Neural cell (in vitro differentiated cells): ENCODE results near the gene STXBP2. TPM values are rescaled to one million over a fixed set of nuclear protein-coding genes. Genes with fewer than 3 reads are reported as not detected.

Source experiments
- H2AFZ ChIP-seq: fragments of 200-600, 300-800 bp; sonication (generic), shearing (Covaris generic); 2 replicates; pipeline ENCODE4 v1.6.0; 2014; ENCODE audit warnings: low read depth, mild to moderate bottlenecking, antibody characterized with exemption, low read length, moderate library complexity
- H3F3A ChIP-seq: fragments of 200-600 bp; shearing (Covaris generic); 2 replicates; pipeline ENCODE4 v1.6.1; 2016; ENCODE audit warnings: mild to moderate bottlenecking, moderate library complexity, mixed read lengths, antibody characterized with exemption, low read length; ENCODE audit not compliant: insufficient read depth, poor library complexity, severe bottlenecking
- H3K27ac ChIP-seq: fragments of 200-600, 300-800 bp; sonication (generic), shearing (Covaris generic); 2 replicates; pipeline ENCODE4 v1.5.1; 2014; ENCODE audit warnings: mild to moderate bottlenecking, low read length, moderate library complexity
- H3K27me3 ChIP-seq: fragments of 300-800, 200-600 bp; sonication (generic), shearing (Covaris generic); 2 replicates; pipeline ENCODE4 v1.6.0; 2014; ENCODE audit warnings: mild to moderate bottlenecking, low read depth, low read length, moderate library complexity; ENCODE audit not compliant: insufficient read depth
- H3K36me3 ChIP-seq: fragments of 300-800, 200-600 bp; sonication (generic), shearing (Covaris generic); 2 replicates; pipeline ENCODE4 v1.5.1; 2014; ENCODE audit warnings: mild to moderate bottlenecking, antibody characterized with exemption, low read length, moderate library complexity; ENCODE audit not compliant: insufficient read depth
- H3K4me2 ChIP-seq: fragments of 300-800, 200-600 bp; sonication (generic), shearing (Covaris generic); 2 replicates; pipeline ENCODE4 v1.6.0; 2014; ENCODE audit warnings: mild to moderate bottlenecking, low read length
- H3K4me3 ChIP-seq: fragments of 300-800, 200-600 bp; sonication (generic), shearing (Covaris generic); 2 replicates; pipeline ENCODE4 v1.5.1; 2014; ENCODE audit warnings: mild to moderate bottlenecking, low read length, moderate library complexity
- H3K79me2 ChIP-seq: fragments of 200-600 bp; shearing (Covaris generic); replicated peaks from 2 replicates; pipeline ENCODE4 v1.6.0; 2014; ENCODE audit warnings: mild to moderate bottlenecking, low read length, moderate library complexity; ENCODE audit not compliant: insufficient read depth
- H3K9ac ChIP-seq: fragments of 300-800, 200-600 bp; sonication (generic), shearing (Covaris generic); 2 replicates; pipeline ENCODE4 v1.6.1; 2016; ENCODE audit warnings: mild to moderate bottlenecking, low read length, mixed read lengths
- H3K9me2 ChIP-seq: fragments of 200-600 bp; shearing (Covaris generic); 2 replicates; pipeline ENCODE4 v1.6.1; 2016; ENCODE audit warnings: mild to moderate bottlenecking, low read length, mixed read lengths; ENCODE audit not compliant: insufficient read depth
- H3K9me3 ChIP-seq: fragments of 200-600, 300-800 bp; sonication (generic), shearing (Covaris generic); 2 replicates; pipeline ENCODE4 v1.6.1; 2016; ENCODE audit warnings: mild to moderate bottlenecking, mixed run types, low read length, moderate library complexity, mixed read lengths
- H4K20me1 ChIP-seq: fragments of 200-600 bp; shearing (Covaris generic); 2 replicates; pipeline ENCODE4 v1.6.1; 2016; ENCODE audit warnings: mild to moderate bottlenecking, mixed run types; ENCODE audit not compliant: insufficient read depth
- EP300 ChIP-seq: fragments of 450-650 bp; conservative IDR thresholded peaks from 2 replicates; pipeline ENCODE4 v1.6.1; 2014; ENCODE audit warnings: antibody characterized with exemption, mild to moderate bottlenecking, moderate library complexity; ENCODE audit not compliant: poor library complexity, severe bottlenecking
- EZH2 ChIP-seq: fragments of 200-600, 300-800 bp; shearing (Covaris generic), sonication (generic); IDR thresholded peaks from 2 replicates; pipeline ENCODE4 v1.6.1; 2014; ENCODE audit warnings: antibody characterized with exemption, low read length, borderline replicate concordance, mild to moderate bottlenecking; ENCODE audit not compliant: insufficient read depth, poor library complexity, severe bottlenecking
- MXI1 ChIP-seq: fragments of 450-650 bp; conservative IDR thresholded peaks from 2 replicates; pipeline ENCODE4 v1.6.1; 2014; ENCODE audit warnings: antibody characterized with exemption, mild to moderate bottlenecking; ENCODE audit not compliant: poor library complexity, severe bottlenecking
- POLR2AphosphoS5 ChIP-seq: IDR thresholded peaks from 2 replicates; pipeline ENCODE4 v1.6.1; 2012
- SMC3 ChIP-seq: fragments of 450-650 bp; conservative IDR thresholded peaks from 2 replicates; pipeline ENCODE4 v1.6.1; 2014; ENCODE audit warnings: antibody characterized with exemption, mild to moderate bottlenecking, moderate library complexity; ENCODE audit not compliant: poor library complexity
- TAF1 ChIP-seq: IDR thresholded peaks from 2 replicates; pipeline ENCODE4 v1.6.1; 2012; ENCODE audit warnings: low read depth
- polyA plus RNA-seq: library from polyadenylated mRNA; depleted of rRNA; stranded (reverse); fragments of >200 nt; gene quantifications from 2 replicates; pipeline ENCODE4 v1.2.3, GENCODE V29; 2014
- TF ChIP-seq, protein P1 (sequence below): IDR thresholded peaks from 2 replicates; pipeline ENCODE4 v1.6.1; 2012; ENCODE audit warnings: borderline replicate concordance
- TF ChIP-seq, protein P2 (sequence below): fragments of 450-650 bp; IDR thresholded peaks from 2 replicates; pipeline ENCODE4 v1.5.1; 2014; ENCODE audit warnings: antibody characterized with exemption, mild to moderate bottlenecking, moderate library complexity; ENCODE audit not compliant: poor library complexity, severe bottlenecking

STXBP2 gene
- polyA plus RNA-seq, 1 donor from 2014 or later = 1.7 TPM

- H3K27me3 ChIP-seq = no peaks in the 10 kb centered on the region
- H4K20me1 ChIP-seq = no peaks in the 10 kb centered on the region
- peaks cover 7% of the 10 kb centered on the region for H3K79me2 ChIP-seq
- H3K27ac ChIP-seq = no peak overlapping the region
- no peak for TF ChIP-seq POLR2AphosphoS5
- no peak for TF ChIP-seq EZH2
- H3K9me3 ChIP-seq = no peaks in the 10 kb centered on the region
- H3K4me3 ChIP-seq = no peak overlapping the region
- no peaks in the 10 kb centered on the region for H3K36me3 ChIP-seq
- no peaks in the 10 kb centered on the region for H3F3A ChIP-seq
- no peak overlapping the region for H3K4me2 ChIP-seq
- no peaks in the 10 kb centered on the region for H3K9me2 ChIP-seq
- no peak overlapping the region for H2AFZ ChIP-seq
- H3K9ac ChIP-seq = no peak overlapping the region
These were observed 33.0 kb upstream of the STXBP2 start for GRCh38 chr19:7603919-7604318.

GRCh38 chr19:7605490-7606222 is 31.3 kb upstream of the STXBP2 start:
- H3K27me3 ChIP-seq = no peaks in the 10 kb centered on the region
- TF ChIP-seq, protein P1, sequence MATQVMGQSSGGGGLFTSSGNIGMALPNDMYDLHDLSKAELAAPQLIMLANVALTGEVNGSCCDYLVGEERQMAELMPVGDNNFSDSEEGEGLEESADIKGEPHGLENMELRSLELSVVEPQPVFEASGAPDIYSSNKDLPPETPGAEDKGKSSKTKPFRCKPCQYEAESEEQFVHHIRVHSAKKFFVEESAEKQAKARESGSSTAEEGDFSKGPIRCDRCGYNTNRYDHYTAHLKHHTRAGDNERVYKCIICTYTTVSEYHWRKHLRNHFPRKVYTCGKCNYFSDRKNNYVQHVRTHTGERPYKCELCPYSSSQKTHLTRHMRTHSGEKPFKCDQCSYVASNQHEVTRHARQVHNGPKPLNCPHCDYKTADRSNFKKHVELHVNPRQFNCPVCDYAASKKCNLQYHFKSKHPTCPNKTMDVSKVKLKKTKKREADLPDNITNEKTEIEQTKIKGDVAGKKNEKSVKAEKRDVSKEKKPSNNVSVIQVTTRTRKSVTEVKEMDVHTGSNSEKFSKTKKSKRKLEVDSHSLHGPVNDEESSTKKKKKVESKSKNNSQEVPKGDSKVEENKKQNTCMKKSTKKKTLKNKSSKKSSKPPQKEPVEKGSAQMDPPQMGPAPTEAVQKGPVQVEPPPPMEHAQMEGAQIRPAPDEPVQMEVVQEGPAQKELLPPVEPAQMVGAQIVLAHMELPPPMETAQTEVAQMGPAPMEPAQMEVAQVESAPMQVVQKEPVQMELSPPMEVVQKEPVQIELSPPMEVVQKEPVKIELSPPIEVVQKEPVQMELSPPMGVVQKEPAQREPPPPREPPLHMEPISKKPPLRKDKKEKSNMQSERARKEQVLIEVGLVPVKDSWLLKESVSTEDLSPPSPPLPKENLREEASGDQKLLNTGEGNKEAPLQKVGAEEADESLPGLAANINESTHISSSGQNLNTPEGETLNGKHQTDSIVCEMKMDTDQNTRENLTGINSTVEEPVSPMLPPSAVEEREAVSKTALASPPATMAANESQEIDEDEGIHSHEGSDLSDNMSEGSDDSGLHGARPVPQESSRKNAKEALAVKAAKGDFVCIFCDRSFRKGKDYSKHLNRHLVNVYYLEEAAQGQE = no peak
- no peak for TF ChIP-seq TAF1
- TF ChIP-seq, protein P2, sequence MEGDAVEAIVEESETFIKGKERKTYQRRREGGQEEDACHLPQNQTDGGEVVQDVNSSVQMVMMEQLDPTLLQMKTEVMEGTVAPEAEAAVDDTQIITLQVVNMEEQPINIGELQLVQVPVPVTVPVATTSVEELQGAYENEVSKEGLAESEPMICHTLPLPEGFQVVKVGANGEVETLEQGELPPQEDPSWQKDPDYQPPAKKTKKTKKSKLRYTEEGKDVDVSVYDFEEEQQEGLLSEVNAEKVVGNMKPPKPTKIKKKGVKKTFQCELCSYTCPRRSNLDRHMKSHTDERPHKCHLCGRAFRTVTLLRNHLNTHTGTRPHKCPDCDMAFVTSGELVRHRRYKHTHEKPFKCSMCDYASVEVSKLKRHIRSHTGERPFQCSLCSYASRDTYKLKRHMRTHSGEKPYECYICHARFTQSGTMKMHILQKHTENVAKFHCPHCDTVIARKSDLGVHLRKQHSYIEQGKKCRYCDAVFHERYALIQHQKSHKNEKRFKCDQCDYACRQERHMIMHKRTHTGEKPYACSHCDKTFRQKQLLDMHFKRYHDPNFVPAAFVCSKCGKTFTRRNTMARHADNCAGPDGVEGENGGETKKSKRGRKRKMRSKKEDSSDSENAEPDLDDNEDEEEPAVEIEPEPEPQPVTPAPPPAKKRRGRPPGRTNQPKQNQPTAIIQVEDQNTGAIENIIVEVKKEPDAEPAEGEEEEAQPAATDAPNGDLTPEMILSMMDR = no peak
- TF ChIP-seq MXI1 = no peak
- no peak for TF ChIP-seq SMC3
- TF ChIP-seq EZH2 = no peak
- TF ChIP-seq EP300 = no peak
- no peaks in the 10 kb centered on the region for H4K20me1 ChIP-seq
- H3K9me2 ChIP-seq = no peaks in the 10 kb centered on the region
- no peak overlapping the region for H3K4me3 ChIP-seq
- H3K27ac ChIP-seq = no peak overlapping the region
- no peaks in the 10 kb centered on the region for H3F3A ChIP-seq
- no peaks in the 10 kb centered on the region for H3K36me3 ChIP-seq
- no peak overlapping the region for H3K4me2 ChIP-seq
- H3K9ac ChIP-seq = no peak overlapping the region
- peaks cover 7% of the 10 kb centered on the region for H3K79me2 ChIP-seq
- no peaks in the 10 kb centered on the region for H3K9me3 ChIP-seq
- H2AFZ ChIP-seq = no peak overlapping the region

DNA sequence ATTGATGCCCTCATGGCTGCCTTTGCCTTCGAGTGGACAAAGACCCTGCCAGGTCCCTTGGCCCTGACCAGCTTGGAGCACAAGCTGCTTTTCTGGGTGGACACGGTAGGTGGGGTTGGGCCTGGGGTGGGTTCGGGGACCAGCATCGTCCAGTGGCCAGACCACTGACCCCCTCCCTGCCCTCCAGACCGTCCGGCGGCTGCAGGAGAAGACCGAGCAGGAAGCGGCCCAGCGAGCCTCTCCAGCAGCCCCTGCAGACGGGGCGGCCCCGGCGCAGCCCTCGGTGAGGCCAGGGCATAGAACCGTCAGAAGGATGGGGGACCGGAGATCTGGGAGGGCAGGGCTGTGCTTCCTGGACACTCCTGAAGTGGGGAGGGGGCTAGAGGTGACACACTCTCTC is 30.6 kb upstream of the STXBP2 start:
- Histone ChIP-seq H3K36me3 (no peaks in the 10 kb centered on the region), H2AFZ (no peak overlapping the region), H4K20me1 (no peaks in the 10 kb centered on the region), H3K27me3 (no peaks in the 10 kb centered on the region), H3K27ac (no peak overlapping the region), H3K9me2 (no peaks in the 10 kb centered on the region), H3K4me3 (no peak overlapping the region), H3K4me2 (no peak overlapping the region), H3K9me3 (no peaks in the 10 kb centered on the region), H3K79me2 (peaks cover 7% of the 10 kb centered on the region), H3K9ac (no peak overlapping the region), H3F3A (no peaks in the 10 kb centered on the region)
- TF ChIP-seq EP300 = no peak
- TF ChIP-seq SMC3 = no peak
- no peak for TF ChIP-seq EZH2
- no peak for TF ChIP-seq TAF1
